T-helper 2 cell treated with Interferon-gamma antibody and Interleukin-4, amounts not matched to agents 5 μg/mL and 100 μg/mL, for 36 hours (primary cell): ENCODE measurements around the gene CD226.

Source experiments
- DNase-seq: peaks from one replicate; pipeline ENCODE4 v3.0.0; 2021; ENCODE audit warnings: low spot score
- H3K27ac Mint-ChIP-seq: one replicate; pipeline ENCODE4 v1.8.0; 2021; ENCODE audit warnings: mild to moderate bottlenecking, mixed read lengths
- H3K27me3 Mint-ChIP-seq: one replicate; pipeline ENCODE4 v1.8.0; 2021; ENCODE audit warnings: low read depth, mixed read lengths
- H3K36me3 Mint-ChIP-seq: one replicate; pipeline ENCODE4 v1.8.0; 2021; ENCODE audit warnings: low read depth, mixed read lengths
- H3K4me1 Mint-ChIP-seq: one replicate; pipeline ENCODE4 v1.8.0; 2021; ENCODE audit warnings: low read depth, mixed read lengths
- H3K4me3 Mint-ChIP-seq: one replicate; pipeline ENCODE4 v1.8.0; 2022; ENCODE audit warnings: mild to moderate bottlenecking, moderate library complexity, mixed read lengths
- H3K9me3 Mint-ChIP-seq: one replicate; pipeline ENCODE4 v1.8.0; 2021; ENCODE audit warnings: mixed read lengths

CD226 gene

GRCh38 chr18:69817335-69817940, 130.2 kb downstream of the CD226 start:
- no peak for DNase-seq
- Mint-ChIP-seq H3K36me3 (no peaks in the 10 kb centered on the region), H3K4me3 (no peak overlapping the region), H3K4me1 (no peaks in the 10 kb centered on the region), H3K27ac (no peak overlapping the region), H3K9me3 (peaks cover 7% of the 10 kb centered on the region), H3K27me3 (no peaks in the 10 kb centered on the region)

DNA sequence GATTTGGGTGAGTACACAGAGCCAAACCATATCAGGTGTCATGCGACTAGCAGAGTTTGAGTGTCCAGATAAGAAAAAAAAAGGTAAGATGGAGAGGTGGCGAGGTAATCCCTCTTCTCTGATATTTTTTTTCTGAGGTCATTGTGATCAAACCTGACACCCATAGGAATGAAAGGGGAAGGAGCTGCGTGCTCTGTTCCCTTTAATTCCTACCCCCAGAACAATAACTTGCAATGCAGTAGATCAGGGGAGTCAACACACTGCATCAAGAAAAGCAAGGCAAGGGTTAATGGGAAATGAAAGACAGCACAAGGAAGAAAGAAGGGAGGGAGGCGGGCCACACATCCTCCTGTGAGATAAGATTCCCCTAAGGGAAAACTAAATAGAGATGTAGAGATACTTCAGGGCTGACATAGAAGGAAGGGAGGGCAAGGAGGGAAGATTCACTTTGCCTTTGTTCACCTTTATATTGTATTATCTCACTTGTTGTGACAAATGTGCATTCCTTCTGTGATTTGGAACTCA, 132.8 kb downstream of the CD226 start:
- no peaks in the 10 kb centered on the region for H3K36me3 Mint-ChIP-seq
- H3K4me1 Mint-ChIP-seq = no peaks in the 10 kb centered on the region
- H3K9me3 Mint-ChIP-seq = no peaks in the 10 kb centered on the region
- H3K4me3 Mint-ChIP-seq = no peak overlapping the region
- DNase-seq = no peak
- H3K27me3 Mint-ChIP-seq = no peaks in the 10 kb centered on the region
- H3K27ac Mint-ChIP-seq = no peak overlapping the region

- H3K27me3 Mint-ChIP-seq = no peaks in the 10 kb centered on the region
- DNase-seq = no peak
- H3K27ac Mint-ChIP-seq = no peak overlapping the region
- H3K4me3 Mint-ChIP-seq = no peak overlapping the region
- H3K4me1 Mint-ChIP-seq = no peaks in the 10 kb centered on the region
- no peaks in the 10 kb centered on the region for H3K9me3 Mint-ChIP-seq
- H3K36me3 Mint-ChIP-seq = no peaks in the 10 kb centered on the region
Observed at GRCh38 chr18:69813559-69813958, 134.1 kb downstream of the CD226 start.

DNA sequence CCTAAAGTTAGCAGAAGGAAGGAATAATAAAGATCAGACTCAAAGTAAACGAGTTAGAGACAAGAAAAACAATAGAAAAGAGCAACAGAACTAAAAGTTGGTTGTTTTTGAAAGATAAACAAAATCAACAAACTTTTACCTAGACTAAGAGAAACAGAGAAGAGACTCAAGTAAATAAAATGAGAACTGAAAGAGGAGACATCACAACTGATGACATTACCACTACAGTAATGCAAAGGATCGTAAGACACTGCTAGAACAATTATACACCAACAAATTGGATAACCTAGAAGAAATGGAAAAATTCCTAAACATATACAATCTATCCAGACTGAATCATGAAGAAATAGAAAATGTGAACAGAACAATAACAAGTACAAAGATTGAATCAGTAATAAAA, 139.3 kb downstream of the CD226 start:
- H3K27ac Mint-ChIP-seq = no peak overlapping the region

GRCh38 chr18:69804776-69805501, 142.7 kb downstream of the CD226 start:
- Mint-ChIP-seq H3K27ac (no peak overlapping the region), H3K4me3 (no peak overlapping the region), H3K4me1 (no peaks in the 10 kb centered on the region), H3K9me3 (no peaks in the 10 kb centered on the region), H3K36me3 (no peaks in the 10 kb centered on the region), H3K27me3 (no peaks in the 10 kb centered on the region)
- DNase-seq = no peak

More for the DNA sequence above, 139.3 kb downstream of the CD226 start:
- no peaks in the 10 kb centered on the region for H3K36me3 Mint-ChIP-seq
- H3K27me3 Mint-ChIP-seq = no peaks in the 10 kb centered on the region
- H3K9me3 Mint-ChIP-seq = no peaks in the 10 kb centered on the region
- H3K4me1 Mint-ChIP-seq = no peaks in the 10 kb centered on the region
- no peak overlapping the region for H3K4me3 Mint-ChIP-seq
- DNase-seq = no peak
